Smooth muscle cell of the pulmonary artery (primary cell): ENCODE results near the gene ZNF479. TPM values are rescaled to one million over a fixed set of nuclear protein-coding genes. Genes with fewer than 3 reads are reported as not detected.

Experiments
- total RNA-seq: library from RNA; depleted of rRNA; stranded (reverse); fragments of >200 nt; gene quantifications from 2 replicates; pipeline ENCODE4 v1.2.3, GENCODE V29; 2014

ZNF479 gene
- not detected in 2 replicates for total RNA-seq

DNA sequence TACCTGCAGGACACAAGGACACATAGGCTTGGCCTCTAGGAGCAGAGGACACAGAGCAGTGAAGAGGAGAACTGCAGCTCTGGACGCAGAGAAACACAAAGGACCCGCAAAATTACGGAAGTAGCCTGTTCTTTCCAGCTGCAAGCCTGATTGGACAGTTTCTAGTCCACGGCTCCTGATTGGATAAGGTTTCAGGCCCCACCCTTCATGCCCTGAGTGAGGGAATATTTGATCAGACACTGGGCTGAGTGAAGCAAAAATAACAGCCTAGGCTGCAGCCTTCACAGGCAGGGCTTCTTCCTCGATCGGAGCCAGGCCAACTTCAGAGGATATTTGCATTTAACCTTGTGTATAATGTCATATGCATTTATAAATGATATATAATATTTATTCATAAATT, at the start of gene ZNF479:
TSS of gene ZNF479 (minus strand) at position 101 of the 400 bp plus-strand sequence. CDS start 112 bp downstream, outside the sequence.

